AG09309 (cell line): ENCODE measurements around the gene ME2.
"Not testable (repeated sequence)": the region's sequence is repeated elsewhere in the genome, so short reads cannot be mapped to it uniquely, and the experiment has no call there.

Experiments used
- DNase-seq: peaks from one replicate; pipeline ENCODE4 v3.0.0-alpha.2; 2010; ENCODE audit warnings: low read depth
- H3K4me3 ChIP-seq: 2 replicates; pipeline ENCODE4 v1.5.1; 2011; ENCODE audit warnings: mild to moderate bottlenecking, low read depth, low read length, moderate library complexity; ENCODE audit not compliant: control insufficient read depth
- CTCF ChIP-seq: IDR thresholded peaks from 2 replicates; pipeline ENCODE4 v1.5.1; 2011; ENCODE audit warnings: mild to moderate bottlenecking, low read depth, low read length, inconsistent platforms; ENCODE audit not compliant: insufficient read depth, control insufficient read depth; ENCODE audit errors: missing control alignments

Gene ME2

GRCh38 chr18:50934545-50935211 is 55.8 kb downstream of the ME2 start:
- no peak for DNase-seq
- no peak overlapping the region for H3K4me3 ChIP-seq
- no peak for TF ChIP-seq CTCF

GRCh38 chr18:50935493-50936191 is 56.7 kb downstream of the ME2 start:
- TF ChIP-seq CTCF: no peak
- H3K4me3 ChIP-seq: no peak overlapping the region
- no peak for DNase-seq

GRCh38 chr18:50937183-50937582 is 58.3 kb downstream of the ME2 start:
- TF ChIP-seq CTCF: no peak
- no peak for DNase-seq
- no peak overlapping the region for H3K4me3 ChIP-seq

- TF ChIP-seq CTCF: no peak
- no peak overlapping the region for H3K4me3 ChIP-seq
- no peak for DNase-seq
Observed at GRCh38 chr18:50938912-50939311, 60.0 kb downstream of the ME2 start.

GRCh38 chr18:50944245-50944932 is 65.5 kb downstream of the ME2 start:
- no peak for DNase-seq
- no peak overlapping the region for H3K4me3 ChIP-seq
- no peak for TF ChIP-seq CTCF

GRCh38 chr18:50945918-50946317 is 67.0 kb downstream of the ME2 start:
- DNase-seq, H3K4me3 ChIP-seq: not testable (repeated sequence)

- no peak for DNase-seq
- no peak for TF ChIP-seq CTCF
- no peak overlapping the region for H3K4me3 ChIP-seq
Observed at GRCh38 chr18:50947899-50948298, 69.0 kb downstream of the ME2 start.
